ENCODE data around the gene CYSTM1.
"Not testable (repeated sequence)": the region's sequence is repeated elsewhere in the genome, so short reads cannot be mapped to it uniquely, and the experiment has no call there.

The CYSTM1 gene

GRCh38 chr5:140197023-140197422 is 22.0 kb downstream of the CYSTM1 start:
- H3K27me3 ChIP-seq (ENCODE audit: insufficient read depth, low read length): no peaks in the 10 kb centered on the region
- H3K4me3 ChIP-seq (ENCODE audit: low read length): no peak overlapping the region
- peaks cover 4% of the 10 kb centered on the region; the same call in 1 of the 2 replicates for H3K36me3 ChIP-seq (ENCODE audit: insufficient read depth, low read depth, low read length)
- H3K9ac ChIP-seq (ENCODE audit: low read depth, low read length): no peak overlapping the region
- H3K4me1 ChIP-seq (ENCODE audit: insufficient read depth, low read length): peaks cover 5% of the 10 kb centered on the region; the same call in 1 of the 2 replicates
- H3K27ac ChIP-seq (ENCODE audit: low read length): no peak overlapping the region
- H3K9me3 ChIP-seq (ENCODE audit: insufficient read depth, low read depth, low read length): no peaks in the 10 kb centered on the region

GRCh38 chr5:140198915-140199314 is 23.9 kb downstream of the CYSTM1 start:
- not testable (repeated sequence) for H3K27me3 ChIP-seq (ENCODE audit: insufficient read depth, low read length); H3K4me3 ChIP-seq (ENCODE audit: low read length); H3K36me3 ChIP-seq (ENCODE audit: insufficient read depth, low read depth, low read length); H3K4me1 ChIP-seq (ENCODE audit: insufficient read depth, low read length); H3K9me3 ChIP-seq (ENCODE audit: insufficient read depth, low read depth, low read length); H3K9ac ChIP-seq (ENCODE audit: low read depth, low read length); H3K27ac ChIP-seq (ENCODE audit: low read length)

- no peak overlapping the region for H3K9ac ChIP-seq (ENCODE audit: low read depth, low read length)
- H3K9me3 ChIP-seq (ENCODE audit: insufficient read depth, low read depth, low read length): no peaks in the 10 kb centered on the region
- H3K27me3 ChIP-seq (ENCODE audit: insufficient read depth, low read length): no peaks in the 10 kb centered on the region
- H3K4me1 ChIP-seq (ENCODE audit: insufficient read depth, low read length): peaks cover 4% of the 10 kb centered on the region; the same call in 1 of the 2 replicates
- no peaks in the 10 kb centered on the region for H3K36me3 ChIP-seq (ENCODE audit: insufficient read depth, low read depth, low read length)
- no peak overlapping the region for H3K4me3 ChIP-seq (ENCODE audit: low read length)
- no peak overlapping the region for H3K27ac ChIP-seq (ENCODE audit: low read length)
These were observed 27.1 kb downstream of the CYSTM1 start for GRCh38 chr5:140202078-140202477.

GRCh38 chr5:140202610-140203009 is 27.6 kb downstream of the CYSTM1 start:
- Histone ChIP-seq H3K9me3 (ENCODE audit: insufficient read depth, low read depth, low read length) (no peaks in the 10 kb centered on the region), H3K4me1 (ENCODE audit: insufficient read depth, low read length) (peaks cover 4% of the 10 kb centered on the region; the same call in 1 of the 2 replicates), H3K36me3 (ENCODE audit: insufficient read depth, low read depth, low read length) (no peaks in the 10 kb centered on the region), H3K27ac (ENCODE audit: low read length) (no peak overlapping the region), H3K27me3 (ENCODE audit: insufficient read depth, low read length) (no peaks in the 10 kb centered on the region), H3K9ac (ENCODE audit: low read depth, low read length) (no peak overlapping the region), H3K4me3 (ENCODE audit: low read length) (no peak overlapping the region)

- no peak overlapping the region for H3K27ac ChIP-seq (ENCODE audit: low read length)
- H3K4me1 ChIP-seq (ENCODE audit: insufficient read depth, low read length): peaks cover 4% of the 10 kb centered on the region; the same call in 1 of the 2 replicates
- H3K4me3 ChIP-seq (ENCODE audit: low read length): no peak overlapping the region
- no peaks in the 10 kb centered on the region for H3K27me3 ChIP-seq (ENCODE audit: insufficient read depth, low read length)
- no peak overlapping the region for H3K9ac ChIP-seq (ENCODE audit: low read depth, low read length)
- no peaks in the 10 kb centered on the region for H3K36me3 ChIP-seq (ENCODE audit: insufficient read depth, low read depth, low read length)
- H3K9me3 ChIP-seq (ENCODE audit: insufficient read depth, low read depth, low read length): no peaks in the 10 kb centered on the region
These were observed 30.2 kb downstream of the CYSTM1 start for GRCh38 chr5:140205216-140205615.

GRCh38 chr5:140205952-140206351 is 31.0 kb downstream of the CYSTM1 start:
- Histone ChIP-seq H3K9ac (ENCODE audit: low read depth, low read length) (no peak overlapping the region), H3K27me3 (ENCODE audit: insufficient read depth, low read length) (no peaks in the 10 kb centered on the region), H3K9me3 (ENCODE audit: insufficient read depth, low read depth, low read length) (no peaks in the 10 kb centered on the region), H3K27ac (ENCODE audit: low read length) (no peak overlapping the region), H3K4me3 (ENCODE audit: low read length) (no peak overlapping the region), H3K36me3 (ENCODE audit: insufficient read depth, low read depth, low read length) (no peaks in the 10 kb centered on the region), H3K4me1 (ENCODE audit: insufficient read depth, low read length) (peaks cover 4% of the 10 kb centered on the region; the same call in 1 of the 2 replicates)

- no peak overlapping the region for H3K4me3 ChIP-seq (ENCODE audit: low read length)
- peaks cover 4% of the 10 kb centered on the region; the same call in 1 of the 2 replicates for H3K4me1 ChIP-seq (ENCODE audit: insufficient read depth, low read length)
- no peaks in the 10 kb centered on the region for H3K9me3 ChIP-seq (ENCODE audit: insufficient read depth, low read depth, low read length)
- no peaks in the 10 kb centered on the region for H3K27me3 ChIP-seq (ENCODE audit: insufficient read depth, low read length)
- H3K36me3 ChIP-seq (ENCODE audit: insufficient read depth, low read depth, low read length): no peaks in the 10 kb centered on the region
- H3K27ac ChIP-seq (ENCODE audit: low read length): no peak overlapping the region
- no peak overlapping the region for H3K9ac ChIP-seq (ENCODE audit: low read depth, low read length)
These were observed 32.4 kb downstream of the CYSTM1 start for GRCh38 chr5:140207250-140207964.

- H3K4me1 ChIP-seq (ENCODE audit: insufficient read depth, low read length): peaks cover 4% of the 10 kb centered on the region; the same call in 1 of the 2 replicates
- H3K9ac ChIP-seq (ENCODE audit: low read depth, low read length): no peak overlapping the region
- no peak overlapping the region for H3K27ac ChIP-seq (ENCODE audit: low read length)
- no peak overlapping the region for H3K4me3 ChIP-seq (ENCODE audit: low read length)
- H3K36me3 ChIP-seq (ENCODE audit: insufficient read depth, low read depth, low read length): no peaks in the 10 kb centered on the region
- H3K27me3 ChIP-seq (ENCODE audit: insufficient read depth, low read length): no peaks in the 10 kb centered on the region
- H3K9me3 ChIP-seq (ENCODE audit: insufficient read depth, low read depth, low read length): no peaks in the 10 kb centered on the region
These were observed 33.1 kb downstream of the CYSTM1 start for GRCh38 chr5:140208065-140208464.

GRCh38 chr5:140213370-140213983 is 38.5 kb downstream of the CYSTM1 start:
- no peak overlapping the region for H3K27ac ChIP-seq (ENCODE audit: low read length)
- H3K9ac ChIP-seq (ENCODE audit: low read depth, low read length): no peak overlapping the region
- H3K36me3 ChIP-seq (ENCODE audit: insufficient read depth, low read depth, low read length): no peaks in the 10 kb centered on the region
- H3K9me3 ChIP-seq (ENCODE audit: insufficient read depth, low read depth, low read length): no peaks in the 10 kb centered on the region
- H3K4me3 ChIP-seq (ENCODE audit: low read length): no peak overlapping the region
- peaks cover 6% of the 10 kb centered on the region; the same call in 1 of the 2 replicates for H3K4me1 ChIP-seq (ENCODE audit: insufficient read depth, low read length)
- H3K27me3 ChIP-seq (ENCODE audit: insufficient read depth, low read length): no peaks in the 10 kb centered on the region

- Histone ChIP-seq H3K9ac (ENCODE audit: low read depth, low read length) (no peak overlapping the region), H3K4me1 (ENCODE audit: insufficient read depth, low read length) (peaks cover 9% of the 10 kb centered on the region; the same call in 1 of the 2 replicates), H3K27ac (ENCODE audit: low read length) (no peak overlapping the region)
These were observed 39.8 kb downstream of the CYSTM1 start for GRCh38 chr5:140214831-140215230.

GRCh38 chr5:140215276-140215675 is 40.3 kb downstream of the CYSTM1 start:
- Histone ChIP-seq H3K27ac (ENCODE audit: low read length) (no peak overlapping the region), H3K27me3 (ENCODE audit: insufficient read depth, low read length) (no peaks in the 10 kb centered on the region), H3K9ac (ENCODE audit: low read depth, low read length) (no peak overlapping the region), H3K36me3 (ENCODE audit: insufficient read depth, low read depth, low read length) (no peaks in the 10 kb centered on the region), H3K4me1 (ENCODE audit: insufficient read depth, low read length) (peaks cover 9% of the 10 kb centered on the region; the same call in 1 of the 2 replicates), H3K9me3 (ENCODE audit: insufficient read depth, low read depth, low read length) (no peaks in the 10 kb centered on the region), H3K4me3 (ENCODE audit: low read length) (no peak overlapping the region)

More at GRCh38 chr5:140214831-140215230, 39.8 kb downstream of the CYSTM1 start:
- no peaks in the 10 kb centered on the region for H3K36me3 ChIP-seq (ENCODE audit: insufficient read depth, low read depth, low read length)
- no peak overlapping the region for H3K4me3 ChIP-seq (ENCODE audit: low read length)
- no peaks in the 10 kb centered on the region for H3K9me3 ChIP-seq (ENCODE audit: insufficient read depth, low read depth, low read length)
- H3K27me3 ChIP-seq (ENCODE audit: insufficient read depth, low read length): no peaks in the 10 kb centered on the region

Measured in iPS-20b (cell line).